MCF 10A (cell line): ENCODE data around the gene FIZ1. TPM values are rescaled to one million over a fixed set of nuclear protein-coding genes. Genes with fewer than 3 reads are reported as not detected.
"Not testable (repeated sequence)": the region's sequence is repeated elsewhere in the genome, so short reads cannot be mapped to it uniquely, and the experiment has no call there.

Source experiments
- BruUV-seq: library from RNA; stranded (reverse); fragments of 400-500 nt; replicated peaks from 2 replicates; lab custom pipeline; 2021; lab: Mats Ljungman, UMichigan
- CTCF ChIA-PET: fragments of 300-600 bp; sonication (Branson Sonifier 250); formaldehyde crosslinking; extraction: SDS; loops from one replicate; lab custom pipeline; 2021; ENCODE audit warnings: antibody characterized with exemption, inconsistent platforms; lab: Yijun Ruan, JAX
- POLR2A ChIA-PET: fragments of 300-600, 350-650 bp; sonication (Branson Sonifier 250); formaldehyde crosslinking; extraction: SDS; loops from one replicate; lab custom pipeline; 2020; ENCODE audit warnings: antibody characterized with exemption, inconsistent platforms; lab: Yijun Ruan, JAX
- DNase-seq: peaks from one replicate; pipeline ENCODE4 v3.0.0-alpha.2; 2018; ENCODE audit not compliant: unreplicated experiment
- H3K27ac Mint-ChIP-seq: one replicate; pipeline ENCODE4 v1.8.0; 2022; ENCODE audit warnings: mild to moderate bottlenecking, low read depth, mixed read lengths; ENCODE audit not compliant: unreplicated experiment
- H3K27me3 Mint-ChIP-seq: one replicate; pipeline ENCODE4 v1.8.0; 2022; ENCODE audit warnings: mixed read lengths; ENCODE audit not compliant: insufficient read depth, unreplicated experiment
- H3K36me3 Mint-ChIP-seq: one replicate; pipeline ENCODE4 v1.8.0; 2022; ENCODE audit warnings: mild to moderate bottlenecking, moderate library complexity, mixed read lengths; ENCODE audit not compliant: insufficient read depth, unreplicated experiment
- H3K4me1 Mint-ChIP-seq: one replicate; pipeline ENCODE4 v1.8.0; 2022; ENCODE audit warnings: mixed read lengths; ENCODE audit not compliant: insufficient read depth, unreplicated experiment
- H3K4me3 Mint-ChIP-seq: one replicate; pipeline ENCODE4 v1.8.0; 2022; ENCODE audit warnings: mild to moderate bottlenecking, moderate library complexity, mixed read lengths; ENCODE audit not compliant: unreplicated experiment
- H3K9me3 Mint-ChIP-seq: one replicate; pipeline ENCODE4 v1.8.0; 2022; ENCODE audit warnings: mixed read lengths; ENCODE audit not compliant: unreplicated experiment
- intact Hi-C: fragments of 100-400 bp; cut with micrococcal nuclease; formaldehyde crosslinking; loops from 2 replicates; pipeline ENCODE4 v1.14.1; 2022
- total RNA-seq: library from RNA; stranded (reverse); gene quantifications from 2 replicates; pipeline ENCODE4 v1.2.3, GENCODE V29; 2022
- TF ChIP-seq, protein P1 (sequence below): fragments of 200-600 bp; IDR thresholded peaks from one replicate; pipeline ENCODE4 v1.8.0; 2022; ENCODE audit warnings: antibody characterized with exemption, mild to moderate bottlenecking; ENCODE audit not compliant: unreplicated experiment

The FIZ1 gene
- total RNA-seq, 1 experiment from 2014 or later: 16.3 TPM

- H3K27me3 Mint-ChIP-seq: peaks cover 18% of the 10 kb centered on the region
- H3K27ac Mint-ChIP-seq, POLR2A ChIA-PET, H3K36me3 Mint-ChIP-seq, DNase-seq, BruUV-seq, H3K4me3 Mint-ChIP-seq, intact Hi-C loops, H3K9me3 Mint-ChIP-seq: not testable (repeated sequence)
- peaks cover 27% of the 10 kb centered on the region for H3K4me1 Mint-ChIP-seq
- CTCF ChIA-PET: interaction anchor here (0.6 to 1.2 kb wide), 2 partner anchors 54 to 67 kb away, joined by 3 to 4 read pairs; no protein-coding TSS in a partner anchor
Observed at GRCh38 chr19:55582284-55582683, 17.0 kb downstream of the FIZ1 start.

GRCh38 chr19:55581823-55582223, 17.5 kb downstream of the FIZ1 start:
- intact Hi-C loops: no loop called here
- no peak for DNase-seq
- H3K27ac Mint-ChIP-seq: peak overlapping the region; percentile 91
- ChIA-PET CTCF (interaction anchor here (0.6 to 1.2 kb wide), 4 partner anchors 24 to 67 kb away, joined by 3 to 4 read pairs (median 4); partner anchors contain the start of gene ZNF865), POLR2A (interaction anchor here (0.6 to 2.0 kb wide), 5 partner anchors 18 to 616 kb away, joined by 3 to 23 read pairs (median 3); partner anchors contain the start of genes FIZ1 and ZNF524)
- TF ChIP-seq, protein P1, sequence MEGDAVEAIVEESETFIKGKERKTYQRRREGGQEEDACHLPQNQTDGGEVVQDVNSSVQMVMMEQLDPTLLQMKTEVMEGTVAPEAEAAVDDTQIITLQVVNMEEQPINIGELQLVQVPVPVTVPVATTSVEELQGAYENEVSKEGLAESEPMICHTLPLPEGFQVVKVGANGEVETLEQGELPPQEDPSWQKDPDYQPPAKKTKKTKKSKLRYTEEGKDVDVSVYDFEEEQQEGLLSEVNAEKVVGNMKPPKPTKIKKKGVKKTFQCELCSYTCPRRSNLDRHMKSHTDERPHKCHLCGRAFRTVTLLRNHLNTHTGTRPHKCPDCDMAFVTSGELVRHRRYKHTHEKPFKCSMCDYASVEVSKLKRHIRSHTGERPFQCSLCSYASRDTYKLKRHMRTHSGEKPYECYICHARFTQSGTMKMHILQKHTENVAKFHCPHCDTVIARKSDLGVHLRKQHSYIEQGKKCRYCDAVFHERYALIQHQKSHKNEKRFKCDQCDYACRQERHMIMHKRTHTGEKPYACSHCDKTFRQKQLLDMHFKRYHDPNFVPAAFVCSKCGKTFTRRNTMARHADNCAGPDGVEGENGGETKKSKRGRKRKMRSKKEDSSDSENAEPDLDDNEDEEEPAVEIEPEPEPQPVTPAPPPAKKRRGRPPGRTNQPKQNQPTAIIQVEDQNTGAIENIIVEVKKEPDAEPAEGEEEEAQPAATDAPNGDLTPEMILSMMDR: no peak
- peaks cover 27% of the 10 kb centered on the region for H3K4me1 Mint-ChIP-seq
- H3K9me3 Mint-ChIP-seq: no peaks in the 10 kb centered on the region
- BruUV-seq: no TSS peak
- peak overlapping the region; percentile 89 for H3K4me3 Mint-ChIP-seq
- H3K27me3 Mint-ChIP-seq: peaks cover 18% of the 10 kb centered on the region
- peaks cover 6% of the 10 kb centered on the region for H3K36me3 Mint-ChIP-seq

DNA sequence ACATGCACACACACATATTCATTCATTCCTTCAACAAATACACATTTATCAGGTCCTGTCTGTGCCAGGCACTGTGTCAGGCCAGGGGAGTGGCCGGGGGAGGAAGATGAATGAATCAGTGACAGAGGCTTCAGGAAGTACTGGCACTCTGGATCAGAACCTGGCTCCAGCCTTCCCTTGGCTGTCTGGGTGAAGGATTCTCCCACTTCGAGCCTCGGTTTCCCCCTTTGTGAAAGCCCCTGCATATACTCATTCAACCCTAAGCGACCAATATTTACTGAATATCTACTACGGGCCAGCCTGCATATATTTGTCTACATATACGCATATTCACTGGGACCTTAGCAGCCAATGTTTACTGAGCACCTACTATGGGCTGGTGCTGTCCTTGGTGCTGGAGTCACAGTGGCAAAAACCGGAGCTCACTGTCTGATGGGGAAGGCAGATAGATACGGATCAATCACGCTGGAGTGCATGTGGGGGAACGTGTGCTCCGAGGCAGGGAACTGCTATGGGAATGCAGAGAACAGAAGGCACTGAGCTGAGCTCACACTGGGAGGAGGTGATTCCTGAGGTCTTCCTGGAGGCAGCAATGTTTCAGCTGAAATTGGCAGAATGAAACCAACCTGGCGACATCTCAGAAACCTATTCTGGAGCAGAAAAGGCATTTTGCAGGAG, 18.0 kb downstream of the FIZ1 start:
- Mint-ChIP-seq H3K27ac (peak overlapping the region; percentile 91), H3K4me3 (peak overlapping the region; percentile 89), H3K9me3 (no peaks in the 10 kb centered on the region), H3K27me3 (peaks cover 18% of the 10 kb centered on the region), H3K36me3 (peaks cover 8% of the 10 kb centered on the region), H3K4me1 (peaks cover 27% of the 10 kb centered on the region)
- no TSS peak for BruUV-seq
- CTCF ChIA-PET: interaction anchor here (0.6 to 1.2 kb wide), 4 partner anchors 25 to 1106 kb away, joined by 4 read pairs; partner anchors contain the start of gene ZNF865
- intact Hi-C loops: no loop called here
- POLR2A ChIA-PET: interaction anchor here (0.6 to 2.0 kb wide), 7 partner anchors 18 to 617 kb away, joined by 3 to 23 read pairs (median 3); partner anchors contain the start of genes FIZ1, UBE2S and ZNF524
- DNase-seq: peak; percentile 17
- TF ChIP-seq, protein P1: no peak

DNA sequence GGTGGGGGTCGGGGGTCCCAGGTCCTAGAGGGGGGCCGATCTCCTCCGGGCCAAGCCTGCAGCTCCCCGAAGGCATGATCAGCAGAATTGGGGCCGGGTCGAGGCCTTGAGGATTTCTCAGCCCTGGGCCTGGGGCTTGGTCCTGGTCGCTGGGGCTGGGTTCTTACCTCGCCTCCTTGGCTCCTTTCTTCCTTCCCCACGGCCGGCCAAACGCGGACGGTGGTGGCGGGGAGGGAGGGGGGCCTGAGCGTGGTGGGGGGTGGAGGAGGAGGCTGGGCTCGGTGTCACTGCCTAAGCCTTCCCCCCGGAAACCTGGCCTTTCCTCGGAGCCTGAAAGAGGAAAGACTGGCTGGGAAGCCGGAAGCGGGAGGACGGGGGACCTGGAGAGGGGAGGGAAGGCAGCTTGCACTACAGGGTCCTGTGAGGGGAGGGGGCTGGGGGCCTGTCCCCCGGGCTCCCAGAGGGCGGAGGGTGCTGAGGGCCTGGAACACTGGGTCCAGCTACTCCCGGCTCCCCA, 18.6 kb downstream of the FIZ1 start, which contains the start of gene ZNF579:
Gene ZNF579, minus strand, starts transcription at position 221 of the 517 bp plus-strand sequence. CDS start 1,209 bp downstream, outside the sequence.
- ChIA-PET POLR2A (interaction anchor here (0.7 to 2.0 kb wide), 8 partner anchors 19 to 189 kb away, joined by 3 to 23 read pairs (median 4); partner anchors contain the start of genes FIZ1, UBE2S, ZNF524 and ZNF628), CTCF (interaction anchor here (0.8 to 1.0 kb wide), 2 partner anchors 34 to 51 kb away, joined by 3 to 4 read pairs; no protein-coding TSS in a partner anchor)
- H3K27ac Mint-ChIP-seq: peak within 1 kb of the TSS; percentile 91
- peaks cover 26% of the 10 kb centered on the region for H3K4me1 Mint-ChIP-seq
- peaks cover 16% of the 10 kb centered on the region for H3K27me3 Mint-ChIP-seq
- BruUV-seq: no TSS peak
- intact Hi-C loops: no loop called here
- H3K4me3 Mint-ChIP-seq: peak within 1 kb of the TSS; percentile 89
- TF ChIP-seq, protein P1: no peak
- DNase-seq: peak; percentile 86
- H3K9me3 Mint-ChIP-seq: no peaks in the 10 kb centered on the region
- H3K36me3 Mint-ChIP-seq: peaks cover 8% of the 10 kb centered on the region
